H1 (cell line): Measurements from ENCODE around the gene SIX5. TPM values are rescaled to one million over a fixed set of nuclear protein-coding genes. Genes with fewer than 3 reads are reported as not detected.

Source experiments
- CTCF ChIA-PET: fragments of 300-600 bp; sonication (Branson Sonifier 250); formaldehyde crosslinking; loops from one replicate; lab custom pipeline; 2021; ENCODE audit not compliant: partially characterized antibody; lab: Charles Lee
- POLR2A ChIA-PET: fragments of 300-600 bp; sonication (Branson Sonifier 250); formaldehyde crosslinking; loops from one replicate; lab custom pipeline; 2021; ENCODE audit warnings: inconsistent platforms; ENCODE audit not compliant: partially characterized antibody; lab: Charles Lee
- DNase-seq, 2 experiments: peaks; one replicate each; pipeline versions ENCODE4 v3.0.0 to v3.0.0-alpha.2; 2010 to 2022; ENCODE audit warnings: low spot score in 2 of 2, low read depth in 1 of 2, mixed read lengths in 1 of 2
- FAIRE-seq: peaks from 2 replicates; lab custom pipeline; 2011; peaks lifted over from hg19 to GRCh38; lab: Jason Lieb, UNC
- H2AFZ ChIP-seq: 2 replicates; pipeline ENCODE4 v1.8.1; 2012; ENCODE audit warnings: low read length, inconsistent platforms
- H2AK5ac ChIP-seq: 2 replicates; pipeline ENCODE4 v1.6.1; 2013; ENCODE audit warnings: low read depth, low read length
- H2BK120ac ChIP-seq: replicated peaks from 2 replicates; pipeline ENCODE3; 2013; ENCODE audit warnings: low read depth, low read length, inconsistent platforms
- H2BK12ac ChIP-seq: 2 replicates; pipeline ENCODE4 v1.6.1; 2013; ENCODE audit warnings: low read depth, low read length
- H2BK15ac ChIP-seq: 2 replicates; pipeline ENCODE4 v1.6.1; 2013; ENCODE audit warnings: low read length
- H2BK20ac ChIP-seq: 2 replicates; pipeline ENCODE4 v1.6.1; 2013; ENCODE audit warnings: low read length
- H2BK5ac ChIP-seq: 2 replicates; pipeline ENCODE4 v1.6.1; 2013; ENCODE audit warnings: low read depth, low read length
- H3K14ac ChIP-seq: 2 replicates; pipeline ENCODE4 v1.6.1; 2013; ENCODE audit warnings: inconsistent platforms; ENCODE audit not compliant: insufficient read length
- H3K18ac ChIP-seq: 2 replicates; pipeline ENCODE4 v1.6.1; 2013; ENCODE audit warnings: low read length; ENCODE audit errors: extremely low read depth
- H3K23ac ChIP-seq: 2 replicates; pipeline ENCODE4 v1.6.1; 2013; ENCODE audit warnings: inconsistent platforms; ENCODE audit not compliant: insufficient read length
- H3K23me2 ChIP-seq: 2 replicates; pipeline ENCODE4 v1.6.1; 2013; ENCODE audit warnings: low read depth, low read length
- H3K27ac ChIP-seq: 2 replicates; pipeline ENCODE4 v1.6.1; 2011; ENCODE audit warnings: low read depth, low read length, inconsistent platforms
- H3K27me3 ChIP-seq, 4 experiments: replicated peaks in 1 of 4; 1 replicate in 1 of 4; 2 replicates in 3 of 4; pipeline versions ENCODE4 v1.6.1 to v1.8.1; 2011 to 2013; ENCODE audit warnings: low read length in 3 of 4, mild to moderate bottlenecking in 3 of 4, inconsistent platforms in 2 of 4, mixed read lengths in 2 of 4, moderate library complexity in 1 of 4; ENCODE audit not compliant: control insufficient read depth in 3 of 4, insufficient read depth in 3 of 4; ENCODE audit errors: extremely low read depth in 1 of 4
- H3K36me3 ChIP-seq, 4 experiments: 2 replicates each; pipeline versions ENCODE4 v1.6.1 to v1.8.1; 2011 to 2013; ENCODE audit warnings: mild to moderate bottlenecking in 4 of 4, low read length in 3 of 4, moderate library complexity in 2 of 4, control low read depth in 1 of 4, inconsistent platforms in 1 of 4; ENCODE audit not compliant: insufficient read depth in 4 of 4, control insufficient read depth in 2 of 4
- H3K4ac ChIP-seq: replicated peaks from 2 replicates; pipeline ENCODE3; 2013; ENCODE audit warnings: low read length, low read depth, mixed read lengths, inconsistent platforms; ENCODE audit not compliant: insufficient read length
- H3K4me1 ChIP-seq, 4 experiments: replicated peaks in 1 of 4; 1 replicate in 1 of 4; 2 replicates in 3 of 4; pipeline versions ENCODE4 v1.6.1 to v1.8.1; 2011 to 2013; ENCODE audit warnings: low read length in 3 of 4, inconsistent platforms in 2 of 4, mixed read lengths in 1 of 4; ENCODE audit not compliant: insufficient read depth in 4 of 4, control insufficient read depth in 3 of 4
- H3K4me2 ChIP-seq, 2 experiments: 2 replicates each; pipeline versions ENCODE4 v1.6.1 to v1.8.1; 2011 to 2013; ENCODE audit warnings: low read depth in 2 of 2, low read length in 2 of 2, control low read depth in 1 of 2, inconsistent platforms in 1 of 2, mild to moderate bottlenecking in 1 of 2; ENCODE audit not compliant: insufficient read depth in 1 of 2
- H3K4me3 ChIP-seq, 4 experiments: fragments of 200-600, 300-600 bp in 1 of 4; sonication (generic), shearing (Covaris generic), sonication (Bioruptor Twin) in 1 of 4; 2 replicates each; pipeline versions ENCODE4 v1.5.1 to v1.8.1; 2011 to 2016; ENCODE audit warnings: low read length in 4 of 4, low read depth in 3 of 4, control low read depth in 2 of 4, inconsistent platforms in 2 of 4, mild to moderate bottlenecking in 2 of 4, mixed read lengths in 1 of 4, moderate library complexity in 1 of 4; ENCODE audit not compliant: insufficient read depth in 2 of 4; ENCODE audit errors: extremely low read depth in 1 of 4
- H3K56ac ChIP-seq: replicated peaks from 2 replicates; pipeline ENCODE3; 2013; ENCODE audit warnings: low read depth, mild to moderate bottlenecking, mixed read lengths, low read length, inconsistent platforms; ENCODE audit not compliant: insufficient read length
- H3K79me1 ChIP-seq: 2 replicates; pipeline ENCODE4 v1.6.1; 2013; ENCODE audit warnings: low read depth, low read length, control low read depth
- H3K79me2 ChIP-seq, 2 experiments: 2 replicates each; pipeline versions ENCODE4 v1.6.1 to v1.8.1; 2012 to 2013; ENCODE audit warnings: low read length in 2 of 2, mild to moderate bottlenecking in 2 of 2, inconsistent platforms in 1 of 2; ENCODE audit not compliant: insufficient read depth in 2 of 2, control insufficient read depth in 1 of 2
- H3K9ac ChIP-seq, 4 experiments: replicated peaks in 1 of 4; 1 replicate in 1 of 4; 2 replicates in 3 of 4; pipeline versions ENCODE4 v1.6.1 to v1.8.1; 2011 to 2013; ENCODE audit warnings: low read depth in 3 of 4, low read length in 3 of 4, control low read depth in 2 of 4, mild to moderate bottlenecking in 2 of 4, moderate library complexity in 2 of 4, inconsistent platforms in 1 of 4; ENCODE audit errors: extremely low read depth in 1 of 4
- H3K9me3 ChIP-seq, 2 experiments: 2 replicates each; pipeline versions ENCODE4 v1.6.1 to v1.8.1; 2012 to 2013; ENCODE audit warnings: mild to moderate bottlenecking in 2 of 2, moderate library complexity in 2 of 2, control low read depth in 1 of 2, inconsistent platforms in 1 of 2, low read depth in 1 of 2, low read length in 1 of 2, mixed read lengths in 1 of 2; ENCODE audit not compliant: insufficient read depth in 2 of 2
- H4K20me1 ChIP-seq, 2 experiments: replicated peaks in 1 of 2; 2 replicates each; pipeline versions ENCODE3 to v1.8.1; 2011 to 2013; ENCODE audit warnings: inconsistent platforms in 2 of 2, low read length in 2 of 2, mild to moderate bottlenecking in 1 of 2; ENCODE audit not compliant: insufficient read depth in 2 of 2, control insufficient read depth in 1 of 2
- H4K5ac ChIP-seq: 2 replicates; pipeline ENCODE4 v1.6.1; 2013; ENCODE audit warnings: low read length, low read depth, mixed read lengths, inconsistent platforms; ENCODE audit not compliant: insufficient read length
- H4K8ac ChIP-seq: 2 replicates; pipeline ENCODE4 v1.8.0; 2013; ENCODE audit warnings: mild to moderate bottlenecking, moderate library complexity, low read length, inconsistent platforms; ENCODE audit not compliant: insufficient read depth; ENCODE audit errors: extremely low read depth
- H4K91ac ChIP-seq: replicated peaks from 2 replicates; pipeline ENCODE3; 2013; ENCODE audit warnings: low read length, mixed read lengths, inconsistent platforms; ENCODE audit not compliant: insufficient read length
- EZH2 ChIP-seq: fragments of 200-600 bp; sonication (generic); IDR thresholded peaks from 2 replicates; pipeline ENCODE4 v1.7.1; 2012; ENCODE audit warnings: low read depth, mild to moderate bottlenecking, moderate library complexity, low read length, inconsistent platforms; ENCODE audit not compliant: severe bottlenecking
- POLR2A ChIP-seq, 2 experiments: IDR thresholded peaks; 1 replicate in 1 of 2; 2 replicates in 1 of 2; pipeline ENCODE4 v1.6.1; 2011; ENCODE audit warnings: low read depth in 2 of 2, low read length in 2 of 2, mild to moderate bottlenecking in 2 of 2; ENCODE audit errors: control extremely low read depth in 1 of 2
- POLR2AphosphoS5 ChIP-seq: IDR thresholded peaks from 2 replicates; pipeline ENCODE4 v1.6.1; 2011; ENCODE audit warnings: low read depth, low read length
- WGBS, 2 experiments: shearing (Covaris generic) in 1 of 2; methylation state at CpG; one replicate each; pipeline versions ENCODE4 v1.1.6 to v1.1.7; 2013 to 2015; ENCODE audit warnings: low lambda C conversion rate in 2 of 2, mixed read lengths in 2 of 2, inconsistent platforms in 1 of 2, low coverage in 1 of 2, missing lambda C conversion rate in 1 of 2; ENCODE audit not compliant: insufficient replicate concordance in 2 of 2, insufficient coverage in 1 of 2, insufficient read length in 1 of 2; ENCODE audit errors: extremely low coverage in 1 of 2, missing lambda C conversion rate in 1 of 2; 5-methylcytosine and 5-hydroxymethylcytosine counted together
- polyA plus RNA-seq, 7 experiments: library from polyadenylated mRNA; depleted of rRNA in 3 of 7; stranded (reverse) in 5 of 7; unstranded in 2 of 7; fragments of >200 nt in 5 of 7; fragments of 200-250 nt in 2 of 7; gene quantifications; 1 replicate in 5 of 7; 2 replicates in 1 of 7; 4 replicates in 1 of 7; pipeline versions ENCODE4 v1.2.1 to v1.2.3, GENCODE V29; 2011 to 2013; ENCODE audit warnings: missing spikeins in 2 of 7, mixed read lengths in 2 of 7
- total RNA-seq: library from RNA; stranded (reverse); fragmentation: NEBNext Ultra II Directional; extraction: Animal tissue kit (Norgen Biotek cat#: 25700); gene quantifications from 2 replicates; pipeline ENCODE4 v1.2.1, GENCODE V29; 2021

SIX5 gene
- total and polyA plus RNA-seq, 2 of the 8 experiments (the other 6 are each of a cell fraction or from before 2014, with no cell fraction given): 20.9 to 24.2 TPM

DNA sequence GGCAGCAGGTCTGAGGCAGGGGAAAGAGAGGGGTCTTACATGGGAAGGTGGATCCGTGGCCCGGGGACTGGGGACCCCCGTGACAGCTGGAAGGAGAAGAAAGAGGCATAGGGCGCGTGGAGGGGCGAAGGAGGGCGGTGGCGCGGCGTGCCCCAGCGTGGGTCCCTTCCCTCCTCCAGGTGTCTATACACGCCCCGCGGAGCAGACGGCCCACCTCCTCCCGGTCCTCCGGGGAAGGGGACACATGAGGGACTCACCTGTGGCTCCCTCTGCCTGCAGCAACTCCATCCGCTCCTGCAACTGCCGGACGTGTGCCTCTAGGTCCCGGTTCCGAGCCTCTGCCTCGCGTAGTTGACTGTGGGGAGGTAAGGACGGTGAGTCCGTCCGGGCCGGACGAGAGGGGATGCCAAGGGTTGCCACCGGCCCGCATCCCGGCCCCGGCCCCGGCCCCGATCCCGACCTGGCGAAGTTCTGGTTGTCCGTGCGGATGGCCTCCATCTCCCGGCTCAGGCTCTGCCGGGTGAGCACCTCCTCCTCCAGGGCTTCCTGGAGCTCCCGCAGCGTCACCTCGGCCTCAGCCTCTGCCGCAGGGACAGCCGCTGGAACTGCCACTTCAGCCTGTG, 2.4 kb upstream of the SIX5 start:
- H3K79me2 ChIP-seq: no peaks in the 10 kb centered on the region

More for the DNA sequence above, 2.4 kb upstream of the SIX5 start:
- H3K23me2 ChIP-seq: peaks cover 28% of the 10 kb centered on the region
- no peak overlapping the region for H2BK20ac ChIP-seq
- no peak for FAIRE-seq
- no peaks in the 10 kb centered on the region for H3K79me1 ChIP-seq
- H3K27ac ChIP-seq: no peak overlapping the region
- H2BK5ac ChIP-seq: no peak overlapping the region
- H3K14ac ChIP-seq: no peak overlapping the region
- H3K4me1 ChIP-seq: peaks cover 0 to 13% (median 10%) of the 10 kb centered on the region in 4 experiments; a peak in 5 of 7 replicates
- H3K9ac ChIP-seq: peak overlapping the region in 1 of 4 experiments; percentile 33; a peak in 2 of 7 replicates
- CTCF ChIA-PET: interaction anchor here (0.6 to 6.7 kb wide), 13 partner anchors 10 to 91 kb away, joined by 3 to 55 read pairs (median 4); partner anchors contain the start of genes DMPK, FBXO46 and RSPH6A
- no peak overlapping the region for H3K18ac ChIP-seq
- H2BK12ac ChIP-seq: 0 out of 2 replicates have a peak overlapping the region, but pooled peaks have one; percentile 9
- TF ChIP-seq POLR2AphosphoS5: peak; percentile 61; the same call in 1 of the 2 replicates
- peak in 1 of 2 experiments; percentile 50; a peak in 1 of 3 replicates for TF ChIP-seq POLR2A (IDR thresholded peaks at IDR 0.05; ENCODE audit: control extremely low read depth in 1 of 2, low read depth in 2 of 2, low read length in 2 of 2)
- no peak for TF ChIP-seq EZH2
- TF ChIP-seq, all 59 proteins: peak for 2
- no peaks in the 10 kb centered on the region for H4K20me1 ChIP-seq
- H4K5ac ChIP-seq: no peak overlapping the region
- H2BK120ac ChIP-seq: no peak overlapping the region
- DNase-seq: peak in 1 of 2 experiments; percentile 55
- no peaks in the 10 kb centered on the region for H3K9me3 ChIP-seq
- H3K36me3 ChIP-seq: peaks cover 0 to 2% (median 0%) of the 10 kb centered on the region in 4 experiments; a peak in 2 of 8 replicates
- H3K56ac ChIP-seq: no peak overlapping the region
- H3K27me3 ChIP-seq: no peaks in the 10 kb centered on the region
- POLR2A ChIA-PET: interaction anchor here (0.6 to 16.2 kb wide), 12 partner anchors 9 to 81 kb away, joined by 3 to 284 read pairs (median 22); partner anchors contain the start of genes DMPK, FBXO46, MEIOSIN and QPCTL
- H3K4me3 ChIP-seq: peak overlapping the region; percentile 37 to 83 (median 78); a peak in 7 of 8 replicates
- no peak overlapping the region for H3K4ac ChIP-seq
- H2BK15ac ChIP-seq: 0 out of 2 replicates have a peak overlapping the region, but pooled peaks have one; percentile 46
- H2AFZ ChIP-seq: no peak overlapping the region
- peak overlapping the region; percentile 61 to 99 for H3K4me2 ChIP-seq
- H4K8ac ChIP-seq: no peak overlapping the region
- WGBS, 2 experiments: 84% methylated on average over 22 of the region's 46 CpGs; no CpG with 5 or more reads in 1 of the 2 experiments
- H4K91ac ChIP-seq: no peak overlapping the region
- no peak overlapping the region for H2AK5ac ChIP-seq
- no peak overlapping the region for H3K23ac ChIP-seq
